Naive B cell (primary cell): Measurements from ENCODE around the gene SFMBT2. TPM values are rescaled to one million over a fixed set of nuclear protein-coding genes. Genes with fewer than 3 reads are reported as not detected.
"Not testable (repeated sequence)": the region's sequence is repeated elsewhere in the genome, so short reads cannot be mapped to it uniquely, and the experiment has no call there.

Experiments
- ATAC-seq, 2 donors: fragments of 150-1000 bp; cut with Tn5 transposase; 2 replicates each; pipeline ENCODE4 v1.10.0; 2021; ENCODE audit warnings: low read depth in 2 of 2, mild to moderate bottlenecking in 2 of 2, moderate library complexity in 2 of 2
- DNase-seq: peaks from one replicate; pipeline ENCODE4 v3.0.0; 2022
- H3K27ac Mint-ChIP-seq, 6 donors: one replicate each; pipeline ENCODE4 v1.8.0; 2020 to 2022; ENCODE audit warnings: mild to moderate bottlenecking in 6 of 6, mixed read lengths in 6 of 6, moderate library complexity in 5 of 6, inconsistent platforms in 2 of 6
- H3K27me3 Mint-ChIP-seq, 3 donors: one replicate each; pipeline ENCODE4 v1.8.0; 2021 to 2022; ENCODE audit warnings: mixed read lengths in 3 of 3, mild to moderate bottlenecking in 1 of 3
- H3K36me3 Mint-ChIP-seq, 2 donors: one replicate each; pipeline ENCODE4 v1.8.0; 2020 to 2022; ENCODE audit warnings: mixed read lengths in 2 of 2, inconsistent platforms in 1 of 2, mild to moderate bottlenecking in 1 of 2
- H3K4me1 Mint-ChIP-seq, 3 donors: one replicate each; pipeline ENCODE4 v1.8.0; 2020 to 2022; ENCODE audit warnings: mixed read lengths in 3 of 3, inconsistent platforms in 1 of 3, mild to moderate bottlenecking in 1 of 3, moderate library complexity in 1 of 3
- H3K4me3 Mint-ChIP-seq, 8 donors: one replicate each; pipeline ENCODE4 v1.8.0; 2020 to 2022; ENCODE audit warnings: mild to moderate bottlenecking in 8 of 8, mixed read lengths in 8 of 8, moderate library complexity in 8 of 8, inconsistent platforms in 2 of 8
- H3K9me3 Mint-ChIP-seq, 7 donors: one replicate each; pipeline ENCODE4 v1.8.0; 2020 to 2022; ENCODE audit warnings: mixed read lengths in 7 of 7, mild to moderate bottlenecking in 5 of 7, inconsistent platforms in 2 of 7, moderate library complexity in 1 of 7
- polyA plus RNA-seq, 6 donors: library from polyadenylated mRNA; unstranded; fragments of 300-500 nt; fragmentation: Illumina TruSeq; gene quantifications; one replicate each; pipeline ENCODE4 v1.2.3, GENCODE V29; 2021; ENCODE audit warnings: low read depth in 6 of 6

Gene SFMBT2
- polyA plus RNA-seq, 6 donors from 2014 or later: 1.0 to 2.3 (median 2.0) TPM; not detected in 1

GRCh38 chr10:7316839-7317238 lies 94.0 kb downstream of the SFMBT2 start:
- Mint-ChIP-seq H3K36me3 (no peaks in the 10 kb centered on the region), H3K4me1 (peaks cover 40 to 64% (median 58%) of the 10 kb centered on the region in 3 donors), H3K9me3 (peaks cover 0 to 3% (median 0%) of the 10 kb centered on the region in 7 donors), H3K4me3 (no peak overlapping the region), H3K27me3 (no peaks in the 10 kb centered on the region), H3K27ac (peak overlapping the region in 3 of 6 donors; percentile 24 to 56 (median 35))
- ATAC-seq (no peak), DNase-seq (no peak)

- Mint-ChIP-seq H3K4me3 (no peak overlapping the region), H3K27me3 (no peaks in the 10 kb centered on the region), H3K27ac (peak overlapping the region in 4 of 6 donors; percentile 11 to 88 (median 44)), H3K36me3 (no peaks in the 10 kb centered on the region), H3K9me3 (peaks cover 0 to 3% (median 0%) of the 10 kb centered on the region in 7 donors), H3K4me1 (peaks cover 40 to 68% (median 58%) of the 10 kb centered on the region in 3 donors)
- DNase-seq (no peak), ATAC-seq (no peak)
Measured at GRCh38 chr10:7315906-7316305, 94.9 kb downstream of the SFMBT2 start.

GRCh38 chr10:7314170-7314569 lies 96.7 kb downstream of the SFMBT2 start:
- Mint-ChIP-seq H3K4me1 (peaks cover 28 to 59% (median 45%) of the 10 kb centered on the region in 3 donors), H3K27ac (peak overlapping the region in 1 of 6 donors; percentile 18), H3K4me3 (no peak overlapping the region), H3K36me3 (no peaks in the 10 kb centered on the region), H3K27me3 (no peaks in the 10 kb centered on the region), H3K9me3 (no peaks in the 10 kb centered on the region)
- ATAC-seq: no peak
- DNase-seq: no peak

- H3K27me3 Mint-ChIP-seq: no peaks in the 10 kb centered on the region
- peak overlapping the region in 1 of 8 donors; percentile 9 for H3K4me3 Mint-ChIP-seq
- peaks cover 0 to 11% (median 2%) of the 10 kb centered on the region in 7 donors for H3K9me3 Mint-ChIP-seq
- H3K4me1 Mint-ChIP-seq: peaks cover 15 to 47% (median 35%) of the 10 kb centered on the region in 3 donors
- peak overlapping the region in 1 of 6 donors; percentile 52 for H3K27ac Mint-ChIP-seq
- ATAC-seq (no peak), DNase-seq (no peak)
- peaks cover 5 to 8% of the 10 kb centered on the region in 2 donors for H3K36me3 Mint-ChIP-seq
Measured at GRCh38 chr10:7312488-7312857, 98.4 kb downstream of the SFMBT2 start.

GRCh38 chr10:7311850-7312487 lies 98.9 kb downstream of the SFMBT2 start:
- peaks cover 0 to 15% (median 3%) of the 10 kb centered on the region in 7 donors for H3K9me3 Mint-ChIP-seq
- peak overlapping the region in 1 of 8 donors; percentile 9 for H3K4me3 Mint-ChIP-seq
- H3K36me3 Mint-ChIP-seq, H3K27me3 Mint-ChIP-seq, ATAC-seq, DNase-seq: not testable (repeated sequence)
- H3K4me1 Mint-ChIP-seq: peaks cover 19 to 51% (median 35%) of the 10 kb centered on the region in 3 donors
- H3K27ac Mint-ChIP-seq: peak overlapping the region in 2 of 6 donors; percentile 4 to 52

- Mint-ChIP-seq H3K4me1 (peaks cover 24 to 51% (median 40%) of the 10 kb centered on the region in 3 donors), H3K9me3 (peaks cover 0 to 15% (median 3%) of the 10 kb centered on the region in 7 donors), H3K4me3 (no peak overlapping the region), H3K36me3 (peaks cover 5 to 8% of the 10 kb centered on the region in 2 donors), H3K27ac (peak overlapping the region in 3 of 6 donors; percentile 4 to 39 (median 8)), H3K27me3 (no peaks in the 10 kb centered on the region)
- DNase-seq: no peak
- ATAC-seq: no peak
Measured at GRCh38 chr10:7311218-7311849, 99.5 kb downstream of the SFMBT2 start.

DNA sequence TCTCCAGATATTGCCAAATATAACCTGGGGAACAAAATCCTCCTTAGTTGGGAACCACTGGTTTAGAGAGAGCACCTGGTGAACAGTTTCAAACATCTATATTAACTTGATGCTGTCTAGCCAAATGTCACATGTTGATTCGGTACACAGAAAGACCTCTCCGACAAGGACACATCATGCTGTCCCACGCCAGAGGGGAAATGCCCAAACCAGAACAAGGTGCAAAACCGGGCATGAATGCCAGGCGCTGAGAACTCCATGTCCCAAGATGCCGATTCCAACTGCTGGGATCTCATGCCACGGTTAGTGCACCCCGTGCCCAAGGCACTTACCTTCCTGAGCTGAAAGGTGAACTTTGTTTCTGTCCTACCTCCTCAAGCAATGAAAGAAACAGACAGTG lies 100.8 kb downstream of the SFMBT2 start:
- peak overlapping the region in 2 of 6 donors; percentile 39 to 63 for H3K27ac Mint-ChIP-seq
- H3K4me1 Mint-ChIP-seq: peaks cover 25 to 52% (median 41%) of the 10 kb centered on the region in 3 donors
- H3K9me3 Mint-ChIP-seq: peaks cover 0 to 18% (median 4%) of the 10 kb centered on the region in 7 donors
- no peak overlapping the region for H3K4me3 Mint-ChIP-seq
- no peaks in the 10 kb centered on the region for H3K27me3 Mint-ChIP-seq
- DNase-seq: no peak
- H3K36me3 Mint-ChIP-seq: peaks cover 5 to 8% of the 10 kb centered on the region in 2 donors
- no peak for ATAC-seq

GRCh38 chr10:7308826-7309225 lies 102.0 kb downstream of the SFMBT2 start:
- H3K4me3 Mint-ChIP-seq: no peak overlapping the region
- ATAC-seq: no peak
- DNase-seq: no peak
- H3K4me1 Mint-ChIP-seq: peaks cover 24 to 47% (median 46%) of the 10 kb centered on the region in 3 donors
- peak overlapping the region in 3 of 6 donors; percentile 12 to 56 (median 52) for H3K27ac Mint-ChIP-seq
- peaks cover 0 to 30% (median 10%) of the 10 kb centered on the region in 7 donors for H3K9me3 Mint-ChIP-seq
- H3K36me3 Mint-ChIP-seq: peaks cover 5 to 8% of the 10 kb centered on the region in 2 donors
- no peaks in the 10 kb centered on the region for H3K27me3 Mint-ChIP-seq

GRCh38 chr10:7306616-7307015 lies 104.2 kb downstream of the SFMBT2 start:
- Mint-ChIP-seq H3K4me1 (peaks cover 30 to 48% (median 44%) of the 10 kb centered on the region in 3 donors), H3K36me3 (peaks cover 5 to 15% of the 10 kb centered on the region in 2 donors), H3K9me3 (peaks cover 4 to 38% (median 16%) of the 10 kb centered on the region in 7 donors), H3K27ac (peak overlapping the region in 5 of 6 donors; percentile 83 to 98 (median 95)), H3K4me3 (peak overlapping the region; percentile 67 to 92 (median 86)), H3K27me3 (no peaks in the 10 kb centered on the region)
- peak; percentile 15 to 16 for ATAC-seq
- no peak for DNase-seq

- Mint-ChIP-seq H3K27me3 (no peaks in the 10 kb centered on the region), H3K36me3 (peaks cover 5 to 15% of the 10 kb centered on the region in 2 donors), H3K27ac (peak overlapping the region; percentile 83 to 98 (median 96)), H3K9me3 (peaks cover 4 to 38% (median 16%) of the 10 kb centered on the region in 7 donors), H3K4me3 (peak overlapping the region; percentile 67 to 92 (median 86)), H3K4me1 (peaks cover 30 to 48% (median 45%) of the 10 kb centered on the region in 3 donors)
- peak; percentile 82 to 87 for ATAC-seq
- DNase-seq: peak; percentile 75
Measured at GRCh38 chr10:7306147-7306546, 104.7 kb downstream of the SFMBT2 start.

GRCh38 chr10:7305053-7305452 lies 105.8 kb downstream of the SFMBT2 start:
- ATAC-seq (no peak), DNase-seq (no peak)
- Mint-ChIP-seq H3K9me3 (peaks cover 4 to 38% (median 16%) of the 10 kb centered on the region in 7 donors), H3K36me3 (peaks cover 5 to 15% of the 10 kb centered on the region in 2 donors), H3K27me3 (no peaks in the 10 kb centered on the region), H3K27ac (peak overlapping the region; percentile 69 to 98 (median 96)), H3K4me3 (peak overlapping the region in 5 of 8 donors; percentile 35 to 90 (median 67)), H3K4me1 (peaks cover 36 to 56% (median 48%) of the 10 kb centered on the region in 3 donors)

GRCh38 chr10:7304110-7304509 lies 106.7 kb downstream of the SFMBT2 start:
- no peaks in the 10 kb centered on the region for H3K27me3 Mint-ChIP-seq
- peak; percentile 47 to 62 for ATAC-seq
- H3K27ac Mint-ChIP-seq: peak overlapping the region; percentile 59 to 97 (median 84)
- H3K4me3 Mint-ChIP-seq: peak overlapping the region in 4 of 8 donors; percentile 12 to 65 (median 32)
- H3K36me3 Mint-ChIP-seq: peaks cover 5 to 15% of the 10 kb centered on the region in 2 donors
- H3K9me3 Mint-ChIP-seq: peaks cover 4 to 38% (median 16%) of the 10 kb centered on the region in 7 donors
- peaks cover 36 to 60% (median 48%) of the 10 kb centered on the region in 3 donors for H3K4me1 Mint-ChIP-seq
- peak; percentile 37 for DNase-seq

DNA sequence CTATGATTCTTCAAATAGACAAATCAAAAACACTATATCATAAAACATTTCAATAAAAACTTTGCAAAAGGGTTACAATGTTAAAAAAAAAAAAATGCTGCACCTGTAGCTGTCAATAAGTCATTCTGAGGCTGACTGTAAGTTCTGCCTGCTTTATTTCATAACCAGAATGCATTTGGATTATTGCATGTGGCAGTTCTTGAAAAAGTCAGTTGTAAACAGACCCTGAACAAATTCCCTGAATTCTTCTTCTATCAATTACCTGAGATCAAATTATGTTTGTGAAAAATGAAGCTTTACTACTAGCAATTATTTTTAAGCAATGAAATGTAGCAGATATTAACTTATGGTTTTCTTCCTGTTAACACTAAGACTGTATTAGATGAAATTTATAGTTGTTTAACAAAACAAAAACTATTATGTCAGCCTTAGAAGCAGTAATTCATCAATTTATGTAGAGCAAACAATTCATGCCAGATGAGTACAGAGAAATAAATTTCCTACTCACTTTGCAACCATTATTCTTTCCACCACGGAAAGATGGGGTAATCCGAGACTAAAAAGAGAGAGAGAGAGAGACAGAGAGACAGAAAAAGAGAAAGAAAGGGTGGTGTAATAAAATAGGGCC lies 107.8 kb downstream of the SFMBT2 start:
- H3K27ac Mint-ChIP-seq: peak overlapping the region in 4 of 6 donors; percentile 59 to 84 (median 76)
- H3K4me3 Mint-ChIP-seq: peak overlapping the region in 1 of 8 donors; percentile 47
- ATAC-seq: no peak
- H3K36me3 Mint-ChIP-seq: peaks cover 0 to 7% of the 10 kb centered on the region in 2 donors
- no peak for DNase-seq
- no peaks in the 10 kb centered on the region for H3K27me3 Mint-ChIP-seq
- H3K9me3 Mint-ChIP-seq: peaks cover 3 to 29% (median 16%) of the 10 kb centered on the region in 7 donors
- peaks cover 39 to 60% (median 48%) of the 10 kb centered on the region in 3 donors for H3K4me1 Mint-ChIP-seq
